CD14-positive monocyte (primary cell): ENCODE data around the gene SHBG. TPM values are rescaled to one million over a fixed set of nuclear protein-coding genes. Genes with fewer than 3 reads are reported as not detected.
A peak's percentile ranks its signal among the peaks of the same experiment; 100 is the strongest.

ENCODE experiments used
- DNase-seq, 3 donors: peaks; one replicate each; pipeline ENCODE4 v3.0.0-alpha.2; 2011 to 2022
- H2AFZ ChIP-seq: 2 replicates; pipeline ENCODE4 v1.6.0; 2012; ENCODE audit warnings: mild to moderate bottlenecking, low read depth, low read length, inconsistent platforms; ENCODE audit not compliant: insufficient read depth, poor library complexity, severe bottlenecking
- H3K27ac ChIP-seq, 2 donors: 1 replicate in 1 of 2; 2 replicates in 1 of 2; pipeline ENCODE4 v1.5.1; 2012 to 2013; ENCODE audit warnings: low read length in 2 of 2, control low read depth in 1 of 2, inconsistent platforms in 1 of 2, low read depth in 1 of 2, mild to moderate bottlenecking in 1 of 2
- H3K27me3 ChIP-seq, 2 donors: one replicate each; pipeline versions ENCODE4 v1.6.0 to v1.6.1; 2011 to 2013; ENCODE audit warnings: low read length in 2 of 2; ENCODE audit not compliant: control insufficient read depth in 2 of 2, insufficient read depth in 2 of 2
- H3K36me3 ChIP-seq, 2 donors: replicated peaks in 1 of 2; 1 replicate in 1 of 2; 2 replicates in 1 of 2; pipeline versions ENCODE4 v1.5.1 to v1.6.1; 2012 to 2013; ENCODE audit warnings: low read length in 2 of 2, control low read depth in 1 of 2, inconsistent platforms in 1 of 2, mild to moderate bottlenecking in 1 of 2; ENCODE audit not compliant: insufficient read depth in 2 of 2, control insufficient read depth in 1 of 2
- H3K4me1 ChIP-seq, 2 donors: 1 replicate in 1 of 2; 2 replicates in 1 of 2; pipeline versions ENCODE4 v1.5.1 to v1.6.1; 2012 to 2013; ENCODE audit warnings: low read length in 2 of 2, control low read depth in 1 of 2, inconsistent platforms in 1 of 2, mild to moderate bottlenecking in 1 of 2, moderate library complexity in 1 of 2; ENCODE audit not compliant: insufficient read depth in 2 of 2, control insufficient read depth in 1 of 2
- H3K4me2 ChIP-seq: replicated peaks from 2 replicates; pipeline ENCODE3; 2012; ENCODE audit warnings: low read length, moderate library complexity, mild to moderate bottlenecking; ENCODE audit not compliant: poor library complexity, severe bottlenecking; ENCODE audit errors: extremely low read depth
- H3K4me3 ChIP-seq, 3 experiments: fragments of 200-600 bp in 1 of 3; sonication (generic) in 1 of 3; replicated peaks in 1 of 3; 1 replicate in 2 of 3; 2 replicates in 1 of 3; pipeline ENCODE4 v1.5.1; 2011 to 2013; ENCODE audit warnings: low read length in 3 of 3, mild to moderate bottlenecking in 3 of 3, control low read depth in 2 of 3, low read depth in 2 of 3, inconsistent platforms in 1 of 3, moderate library complexity in 1 of 3
- H3K79me2 ChIP-seq: 2 replicates; pipeline ENCODE4 v1.6.0; 2012; ENCODE audit warnings: mild to moderate bottlenecking, control low read depth, inconsistent platforms, low read length, moderate library complexity; ENCODE audit not compliant: insufficient read depth
- H3K9ac ChIP-seq: 2 replicates; pipeline ENCODE4 v1.6.0; 2017; ENCODE audit warnings: low read length, mild to moderate bottlenecking; ENCODE audit not compliant: insufficient read depth, poor library complexity, severe bottlenecking
- H3K9me3 ChIP-seq, 2 donors: replicated peaks in 1 of 2; 1 replicate in 1 of 2; 2 replicates in 1 of 2; pipeline versions ENCODE4 v1.5.1 to v1.6.1; 2012 to 2013; ENCODE audit warnings: low read length in 2 of 2, control low read depth in 1 of 2; ENCODE audit not compliant: control insufficient read depth in 1 of 2, insufficient read depth in 1 of 2
- H4K20me1 ChIP-seq: 2 replicates; pipeline ENCODE4 v1.6.0; 2012; ENCODE audit warnings: mild to moderate bottlenecking, low read length, control low read depth, moderate library complexity; ENCODE audit not compliant: insufficient read depth
- H3K27ac Mint-ChIP-seq, 7 donors: one replicate each; pipeline ENCODE4 v1.8.0; 2020; ENCODE audit warnings: mild to moderate bottlenecking in 7 of 7, mixed read lengths in 7 of 7, moderate library complexity in 6 of 7, inconsistent platforms in 2 of 7
- H3K27me3 Mint-ChIP-seq, 3 donors: one replicate each; pipeline ENCODE4 v1.8.0; 2021 to 2022; ENCODE audit warnings: low read depth in 3 of 3, mild to moderate bottlenecking in 3 of 3, mixed read lengths in 3 of 3, moderate library complexity in 3 of 3, inconsistent platforms in 1 of 3
- H3K36me3 Mint-ChIP-seq, 2 donors: one replicate each; pipeline ENCODE4 v1.8.0; 2020; ENCODE audit warnings: mixed read lengths in 2 of 2, inconsistent platforms in 1 of 2, mild to moderate bottlenecking in 1 of 2
- H3K4me1 Mint-ChIP-seq: one replicate; pipeline ENCODE4 v1.8.0; 2020; ENCODE audit warnings: mild to moderate bottlenecking, mixed read lengths
- H3K4me3 Mint-ChIP-seq, 2 donors: one replicate each; pipeline ENCODE4 v1.8.0; 2020; ENCODE audit warnings: mild to moderate bottlenecking in 2 of 2, mixed read lengths in 2 of 2, moderate library complexity in 1 of 2
- H3K9me3 Mint-ChIP-seq, 7 donors: one replicate each; pipeline ENCODE4 v1.8.0; 2020 to 2022; ENCODE audit warnings: mixed read lengths in 7 of 7, mild to moderate bottlenecking in 6 of 7, moderate library complexity in 6 of 7, inconsistent platforms in 2 of 7
- WGBS: methylation state at CpG from one replicate; pipeline ENCODE4 v1.1.5; 2013; ENCODE audit warnings: missing lambda C conversion rate; ENCODE audit not compliant: insufficient coverage; 5-methylcytosine and 5-hydroxymethylcytosine counted together
- intact Hi-C, 2 donors: fragments of 100-400 bp; cut with micrococcal nuclease; formaldehyde crosslinking; loops; one replicate each; pipeline versions ENCODE4 v1.15.0 to v1.15.1; 2023
- polyA plus RNA-seq, 3 donors: library from polyadenylated mRNA; depleted of rRNA in 1 of 3; unstranded in 2 of 3; stranded (reverse) in 1 of 3; fragments of 300-500 nt in 2 of 3; fragments of >200 nt in 1 of 3; fragmentation: Illumina TruSeq in 2 of 3; gene quantifications; 1 replicate in 2 of 3; 2 replicates in 1 of 3; pipeline ENCODE4 v1.2.3, GENCODE V29; 2012 to 2021
- TF ChIP-seq, protein P1 (sequence below): fragments of 200-600 bp; IDR thresholded peaks from one replicate; pipeline ENCODE4 v1.8.0; 2022; ENCODE audit warnings: antibody characterized with exemption, mild to moderate bottlenecking

Gene SHBG
- polyA plus RNA-seq, 3 donors = 0.43 TPM; not detected in 1

DNA sequence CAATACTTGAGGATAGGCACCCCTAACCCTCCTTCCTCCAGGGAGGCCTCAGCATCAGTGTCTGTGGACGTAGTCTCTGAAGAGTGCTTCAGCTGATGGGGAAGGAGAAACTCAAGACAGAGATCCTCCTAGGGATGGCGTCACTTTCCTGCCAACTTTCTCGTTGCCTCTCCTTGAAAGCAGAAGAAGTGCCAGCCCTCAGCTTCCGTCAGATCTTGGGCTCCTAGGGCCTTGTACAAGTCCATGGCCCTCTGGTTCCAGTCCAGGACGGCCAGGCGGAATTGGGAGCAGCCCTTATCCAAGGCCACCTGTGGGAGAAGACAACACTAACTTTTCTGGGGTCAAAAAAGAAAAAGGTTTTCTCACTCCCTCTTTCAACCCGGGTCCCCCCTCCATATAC, 3.6 kb upstream of the SHBG start:
- peaks cover 3 to 14% of the 10 kb centered on the region in 2 donors for H3K36me3 Mint-ChIP-seq
- H3K79me2 ChIP-seq = peaks cover 13% of the 10 kb centered on the region
- peaks cover 19 to 22% of the 10 kb centered on the region in 2 donors for H3K4me1 ChIP-seq
- peak; percentile 74 to 80 (median 79) for DNase-seq
- peak overlapping the region; percentile 87 to 94 for H3K27ac ChIP-seq
- intact Hi-C loops = loop anchor here (5.0 kb wide), 1 partner anchor 61 kb away; the partner anchor contains the start of genes TP53 (in 2 of the 2) and WRAP53 (in 2 of the 2)
- H3K9me3 ChIP-seq = no peaks in the 10 kb centered on the region
- no peaks in the 10 kb centered on the region for H3K27me3 Mint-ChIP-seq
- WGBS = 30% methylated on average over 4 of the region's 7 CpGs
- no peaks in the 10 kb centered on the region for H3K36me3 ChIP-seq
- H3K4me1 Mint-ChIP-seq = peaks cover 15% of the 10 kb centered on the region
- peak overlapping the region; percentile 69 to 97 (median 80) for H3K4me3 ChIP-seq
- no peak overlapping the region for H2AFZ ChIP-seq
- H3K27ac Mint-ChIP-seq = peak overlapping the region; percentile 93 to 97 (median 95)
- H3K4me2 ChIP-seq = peak overlapping the region; percentile 97
- H4K20me1 ChIP-seq = no peaks in the 10 kb centered on the region
- peak overlapping the region; percentile 93 for H3K9ac ChIP-seq
- peak overlapping the region; percentile 92 to 93 for H3K4me3 Mint-ChIP-seq
- H3K27me3 ChIP-seq = no peaks in the 10 kb centered on the region
- TF ChIP-seq, protein P1, sequence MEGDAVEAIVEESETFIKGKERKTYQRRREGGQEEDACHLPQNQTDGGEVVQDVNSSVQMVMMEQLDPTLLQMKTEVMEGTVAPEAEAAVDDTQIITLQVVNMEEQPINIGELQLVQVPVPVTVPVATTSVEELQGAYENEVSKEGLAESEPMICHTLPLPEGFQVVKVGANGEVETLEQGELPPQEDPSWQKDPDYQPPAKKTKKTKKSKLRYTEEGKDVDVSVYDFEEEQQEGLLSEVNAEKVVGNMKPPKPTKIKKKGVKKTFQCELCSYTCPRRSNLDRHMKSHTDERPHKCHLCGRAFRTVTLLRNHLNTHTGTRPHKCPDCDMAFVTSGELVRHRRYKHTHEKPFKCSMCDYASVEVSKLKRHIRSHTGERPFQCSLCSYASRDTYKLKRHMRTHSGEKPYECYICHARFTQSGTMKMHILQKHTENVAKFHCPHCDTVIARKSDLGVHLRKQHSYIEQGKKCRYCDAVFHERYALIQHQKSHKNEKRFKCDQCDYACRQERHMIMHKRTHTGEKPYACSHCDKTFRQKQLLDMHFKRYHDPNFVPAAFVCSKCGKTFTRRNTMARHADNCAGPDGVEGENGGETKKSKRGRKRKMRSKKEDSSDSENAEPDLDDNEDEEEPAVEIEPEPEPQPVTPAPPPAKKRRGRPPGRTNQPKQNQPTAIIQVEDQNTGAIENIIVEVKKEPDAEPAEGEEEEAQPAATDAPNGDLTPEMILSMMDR = no peak
- H3K9me3 Mint-ChIP-seq = no peaks in the 10 kb centered on the region

DNA sequence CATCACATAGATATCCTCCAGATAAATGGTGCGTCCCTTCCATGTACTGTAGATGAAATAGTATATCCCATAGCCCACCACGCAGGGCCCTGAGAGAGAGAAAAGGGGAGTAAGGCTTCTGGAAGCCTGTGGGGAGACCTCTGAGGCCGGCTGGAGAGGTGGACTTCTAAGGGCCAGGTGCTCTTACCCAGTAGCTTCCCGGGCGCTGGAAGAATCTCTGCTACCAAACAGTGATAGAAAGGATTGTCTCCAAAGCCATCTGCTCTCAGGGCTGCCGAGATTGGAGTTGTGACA, 3.0 kb upstream of the SHBG start:
- Mint-ChIP-seq H3K27me3 (no peaks in the 10 kb centered on the region), H3K4me1 (peaks cover 15% of the 10 kb centered on the region), H3K36me3 (peaks cover 3 to 14% of the 10 kb centered on the region in 2 donors), H3K27ac (peak overlapping the region; percentile 93 to 97 (median 95)), H3K4me3 (peak overlapping the region; percentile 92 to 93), H3K9me3 (peaks cover 0 to 2% (median 0%) of the 10 kb centered on the region in 7 donors)
- Histone ChIP-seq H3K79me2 (peaks cover 13% of the 10 kb centered on the region), H3K27me3 (no peaks in the 10 kb centered on the region), H3K9me3 (no peaks in the 10 kb centered on the region), H3K4me3 (peak overlapping the region; percentile 69 to 97 (median 80)), H3K4me1 (peaks cover 19 to 22% of the 10 kb centered on the region in 2 donors), H3K4me2 (peak overlapping the region; percentile 97), H2AFZ (peak overlapping the region; percentile 66), H4K20me1 (no peaks in the 10 kb centered on the region), H3K27ac (peak overlapping the region; percentile 87 to 94), H3K9ac (peak overlapping the region; percentile 93), H3K36me3 (no peaks in the 10 kb centered on the region)
- intact Hi-C loops = loop anchor here (5.0 kb wide), 1 partner anchor 60 kb away; the partner anchor contains the start of genes TP53 (in 2 of the 2) and WRAP53 (in 2 of the 2)
- WGBS = 50% methylated on average over 1 of the region's 6 CpGs
- TF ChIP-seq, protein P1 = no peak
- DNase-seq = no peak
